Ramos (cell line): ENCODE measurements around the gene POLN.

ENCODE experiments used
- in situ Hi-C: fragments of 300-500 bp; cut with MboI; formaldehyde crosslinking; loops from one replicate; pipeline ENCODE4 v1.14.3; 2022; ENCODE audit warnings: low sequenced_read_pairs; ENCODE audit not compliant: unreplicated experiment

Gene POLN

GRCh38 chr4:2127609-2128332, 114.2 kb downstream of the POLN start:
- in situ Hi-C loops: no loop called here

- in situ Hi-C loops: no loop called here
Observed at GRCh38 chr4:2126309-2127043, 115.4 kb downstream of the POLN start.

- in situ Hi-C loops: no loop called here
Observed at GRCh38 chr4:2125831-2126230, 116.1 kb downstream of the POLN start.

GRCh38 chr4:2125023-2125422, 116.9 kb downstream of the POLN start:
- in situ Hi-C loops: no loop called here

GRCh38 chr4:2116687-2117400, 125.1 kb downstream of the POLN start:
- in situ Hi-C loops: no loop called here

GRCh38 chr4:2105559-2105958, 136.4 kb downstream of the POLN start:
- in situ Hi-C loops: no loop called here

- in situ Hi-C loops: no loop called here
Observed at GRCh38 chr4:2104556-2105345, 137.2 kb downstream of the POLN start.

- in situ Hi-C loops: no loop called here
Observed at GRCh38 chr4:2103843-2104547, 137.9 kb downstream of the POLN start.

GRCh38 chr4:2103127-2103842, 138.6 kb downstream of the POLN start:
- in situ Hi-C loops: no loop called here

GRCh38 chr4:2102045-2102883, 139.7 kb downstream of the POLN start:
- in situ Hi-C loops: no loop called here

- in situ Hi-C loops: no loop called here
Observed at GRCh38 chr4:2101346-2102044, 140.4 kb downstream of the POLN start.

GRCh38 chr4:2096073-2096609, 145.8 kb downstream of the POLN start:
- in situ Hi-C loops: no loop called here

GRCh38 chr4:2095236-2096072, 146.5 kb downstream of the POLN start:
- in situ Hi-C loops: no loop called here

- in situ Hi-C loops: no loop called here
Observed at GRCh38 chr4:2094545-2094944, 147.4 kb downstream of the POLN start.

GRCh38 chr4:2093265-2093664, 148.7 kb downstream of the POLN start:
- in situ Hi-C loops: no loop called here

GRCh38 chr4:2092669-2093053, 149.3 kb downstream of the POLN start:
- in situ Hi-C loops: no loop called here
